Loucy (cell line): ENCODE measurements around the gene C12orf56.

Experiments used
- H2AFZ ChIP-seq: fragments of 200-600 bp; sonication (generic); 2 replicates; pipeline ENCODE4 v1.6.0; 2016; ENCODE audit warnings: antibody characterized with exemption, mild to moderate bottlenecking, low read length, moderate library complexity
- H3F3A ChIP-seq: fragments of 200-600 bp; 2 replicates; pipeline ENCODE4 v1.6.0; 2016; ENCODE audit warnings: antibody characterized with exemption, low read depth, mild to moderate bottlenecking
- H3K27me3 ChIP-seq: fragments of 200-600 bp; sonication (generic); 2 replicates; pipeline ENCODE4 v1.6.1; 2014; ENCODE audit warnings: low read length, mild to moderate bottlenecking; ENCODE audit not compliant: insufficient read depth, poor library complexity, severe bottlenecking
- H3K36me3 ChIP-seq: fragments of 200-600 bp; sonication (generic); 2 replicates; pipeline ENCODE4 v1.6.1; 2016; ENCODE audit warnings: low read length; ENCODE audit not compliant: insufficient read depth
- H3K4me1 ChIP-seq: fragments of 200-600 bp; sonication (generic); 2 replicates; pipeline ENCODE4 v1.5.1; 2014; ENCODE audit warnings: low read length, mild to moderate bottlenecking; ENCODE audit not compliant: insufficient read depth, poor library complexity, severe bottlenecking
- H3K4me2 ChIP-seq: fragments of 200-600 bp; sonication (generic); 2 replicates; pipeline ENCODE4 v1.6.0; 2014; ENCODE audit warnings: antibody characterized with exemption, low read length, low read depth, mild to moderate bottlenecking; ENCODE audit not compliant: poor library complexity, severe bottlenecking
- H3K4me3 ChIP-seq: fragments of 200-600 bp; sonication (generic); 2 replicates; pipeline ENCODE4 v1.5.1; 2014; ENCODE audit warnings: low read length, mild to moderate bottlenecking, mixed read lengths; ENCODE audit not compliant: poor library complexity, severe bottlenecking
- H3K79me2 ChIP-seq: fragments of 200-600 bp; sonication (generic); 2 replicates; pipeline ENCODE4 v1.6.1; 2014; ENCODE audit warnings: low read length; ENCODE audit not compliant: insufficient read depth
- H3K9ac ChIP-seq: fragments of 200-600 bp; sonication (generic); 2 replicates; pipeline ENCODE4 v1.6.0; 2014; ENCODE audit warnings: mild to moderate bottlenecking, low read depth, low read length, moderate library complexity; ENCODE audit not compliant: poor library complexity, severe bottlenecking
- H3K9me2 ChIP-seq: fragments of 200-600 bp; sonication (generic); replicated peaks from 2 replicates; pipeline ENCODE4 v1.6.1; 2016; ENCODE audit warnings: low read depth, low read length, mixed read lengths
- H3K9me3 ChIP-seq: fragments of 200-600 bp; sonication (generic); 2 replicates; pipeline ENCODE4 v1.6.1; 2014; ENCODE audit warnings: mild to moderate bottlenecking, antibody characterized with exemption, low read length, low read depth; ENCODE audit not compliant: insufficient read depth
- H4K20me1 ChIP-seq: fragments of 200-600 bp; sonication (generic); 2 replicates; pipeline ENCODE4 v1.6.0; 2014; ENCODE audit warnings: antibody characterized with exemption, low read length, mild to moderate bottlenecking; ENCODE audit not compliant: insufficient read depth, poor library complexity, severe bottlenecking
- EZH2phosphoT487 ChIP-seq: fragments of 200-600 bp; IDR thresholded peaks from 2 replicates; pipeline ENCODE4 v1.6.1; 2018; ENCODE audit warnings: antibody characterized with exemption, mild to moderate bottlenecking, moderate library complexity, borderline replicate concordance
- TF ChIP-seq, protein P1 (sequence below): fragments of 200-600 bp; sonication (generic); conservative IDR thresholded peaks from 2 replicates; pipeline ENCODE4 v1.5.1; 2014; ENCODE audit warnings: mild to moderate bottlenecking, antibody characterized with exemption, low read length

Gene C12orf56

DNA sequence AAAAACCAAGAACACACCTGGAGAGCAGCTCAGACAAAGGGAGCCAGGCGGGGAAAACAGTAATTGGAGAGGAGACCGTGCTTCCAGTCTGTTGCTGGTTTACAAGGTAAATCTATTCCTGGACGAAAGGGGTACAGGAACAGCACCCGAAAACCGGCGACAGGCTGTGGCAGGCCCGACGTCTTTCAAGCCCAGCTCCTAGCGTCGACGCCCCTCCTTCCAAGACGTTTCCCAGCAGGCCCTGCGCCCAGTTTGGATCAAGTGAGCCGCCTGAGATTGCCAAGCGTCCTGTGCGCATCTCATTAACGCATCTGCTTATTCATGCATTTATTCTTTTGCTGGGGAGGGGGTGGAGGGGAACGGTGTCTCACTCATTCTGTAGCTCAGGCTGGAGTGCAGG lies 1.4 kb downstream of the C12orf56 start:
- no peaks in the 10 kb centered on the region for H3K27me3 ChIP-seq
- no peak overlapping the region for H3K4me3 ChIP-seq
- H4K20me1 ChIP-seq, result no peaks in the 10 kb centered on the region
- H3K9me2 ChIP-seq, result no peaks in the 10 kb centered on the region
- H3K79me2 ChIP-seq, result no peaks in the 10 kb centered on the region
- no peaks in the 10 kb centered on the region for H3F3A ChIP-seq
- H3K4me2 ChIP-seq, result no peak overlapping the region
- no peaks in the 10 kb centered on the region for H3K9me3 ChIP-seq
- no peak for TF ChIP-seq EZH2phosphoT487
- TF ChIP-seq, protein P1, sequence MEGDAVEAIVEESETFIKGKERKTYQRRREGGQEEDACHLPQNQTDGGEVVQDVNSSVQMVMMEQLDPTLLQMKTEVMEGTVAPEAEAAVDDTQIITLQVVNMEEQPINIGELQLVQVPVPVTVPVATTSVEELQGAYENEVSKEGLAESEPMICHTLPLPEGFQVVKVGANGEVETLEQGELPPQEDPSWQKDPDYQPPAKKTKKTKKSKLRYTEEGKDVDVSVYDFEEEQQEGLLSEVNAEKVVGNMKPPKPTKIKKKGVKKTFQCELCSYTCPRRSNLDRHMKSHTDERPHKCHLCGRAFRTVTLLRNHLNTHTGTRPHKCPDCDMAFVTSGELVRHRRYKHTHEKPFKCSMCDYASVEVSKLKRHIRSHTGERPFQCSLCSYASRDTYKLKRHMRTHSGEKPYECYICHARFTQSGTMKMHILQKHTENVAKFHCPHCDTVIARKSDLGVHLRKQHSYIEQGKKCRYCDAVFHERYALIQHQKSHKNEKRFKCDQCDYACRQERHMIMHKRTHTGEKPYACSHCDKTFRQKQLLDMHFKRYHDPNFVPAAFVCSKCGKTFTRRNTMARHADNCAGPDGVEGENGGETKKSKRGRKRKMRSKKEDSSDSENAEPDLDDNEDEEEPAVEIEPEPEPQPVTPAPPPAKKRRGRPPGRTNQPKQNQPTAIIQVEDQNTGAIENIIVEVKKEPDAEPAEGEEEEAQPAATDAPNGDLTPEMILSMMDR, result no peak
- H2AFZ ChIP-seq, result no peak overlapping the region
- H3K9ac ChIP-seq, result no peak overlapping the region
- no peaks in the 10 kb centered on the region for H3K36me3 ChIP-seq
- no peaks in the 10 kb centered on the region for H3K4me1 ChIP-seq

DNA sequence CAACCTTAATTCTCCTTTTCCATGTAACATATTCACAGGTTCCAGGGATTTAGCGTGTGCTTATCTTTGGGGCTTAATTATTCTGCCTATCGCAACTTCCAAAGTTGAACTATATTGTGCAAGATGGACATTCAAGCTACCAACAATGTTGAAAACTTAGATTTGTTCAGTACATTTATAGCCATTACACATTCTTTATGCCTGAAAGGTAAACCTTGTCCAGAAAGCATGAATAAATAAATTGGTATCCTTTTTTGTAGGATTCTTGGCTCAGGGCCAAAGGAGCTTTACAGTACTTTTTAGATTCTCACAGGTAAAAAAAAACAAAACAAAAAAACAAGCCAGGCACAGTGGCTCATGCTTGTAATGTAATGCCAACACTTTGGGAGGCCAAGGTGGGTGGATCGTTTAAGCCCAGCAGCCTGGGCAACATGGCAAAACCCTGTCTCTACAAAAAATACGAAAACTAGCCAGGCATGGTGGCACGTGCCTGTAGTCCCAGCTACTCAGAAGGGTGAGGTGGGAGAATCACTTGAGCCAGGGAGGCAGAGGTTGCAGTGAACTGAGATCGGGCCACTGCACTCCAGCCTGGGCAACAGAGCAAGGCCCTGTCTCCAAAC lies 3.3 kb downstream of the C12orf56 start:
- no peak overlapping the region for H3K4me2 ChIP-seq
- H2AFZ ChIP-seq, result no peak overlapping the region
- TF ChIP-seq, protein P1, result no peak
- no peak for TF ChIP-seq EZH2phosphoT487
- H3K36me3 ChIP-seq, result no peaks in the 10 kb centered on the region
- H3F3A ChIP-seq, result no peaks in the 10 kb centered on the region
- no peaks in the 10 kb centered on the region for H3K79me2 ChIP-seq
- H3K9me2 ChIP-seq, result no peaks in the 10 kb centered on the region
- H3K9ac ChIP-seq, result no peak overlapping the region
- H3K4me3 ChIP-seq, result no peak overlapping the region
- no peaks in the 10 kb centered on the region for H3K4me1 ChIP-seq
- no peaks in the 10 kb centered on the region for H3K27me3 ChIP-seq
- no peaks in the 10 kb centered on the region for H3K9me3 ChIP-seq
- H4K20me1 ChIP-seq, result no peaks in the 10 kb centered on the region

DNA sequence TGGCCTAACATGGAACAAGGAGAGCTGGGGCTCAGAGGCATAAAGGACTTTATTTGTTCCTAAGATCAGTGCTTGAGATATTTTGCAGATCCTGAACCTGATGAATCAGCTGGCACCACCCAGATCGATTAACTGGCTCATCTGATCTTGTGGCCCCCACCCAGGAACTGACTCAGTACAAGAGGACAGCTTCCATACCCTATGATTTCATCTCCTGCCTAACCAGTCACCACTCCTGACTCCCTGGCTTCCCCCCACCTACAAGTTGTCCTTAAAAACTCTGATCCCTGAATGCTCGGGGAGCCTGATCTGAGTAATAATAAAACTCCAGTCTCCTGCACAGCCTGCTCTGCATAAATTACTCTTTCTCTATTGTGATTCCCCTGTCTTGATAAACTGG lies 5.1 kb downstream of the C12orf56 start:
- TF ChIP-seq, protein P1, result no peak
- TF ChIP-seq EZH2phosphoT487, result no peak
- no peak overlapping the region for H2AFZ ChIP-seq

More for the DNA sequence above, 5.1 kb downstream of the C12orf56 start:
- Histone ChIP-seq H3F3A (no peaks in the 10 kb centered on the region), H3K4me3 (no peak overlapping the region), H3K36me3 (no peaks in the 10 kb centered on the region), H3K9me3 (no peaks in the 10 kb centered on the region), H3K4me1 (no peaks in the 10 kb centered on the region), H3K79me2 (no peaks in the 10 kb centered on the region), H3K27me3 (no peaks in the 10 kb centered on the region), H3K4me2 (no peak overlapping the region), H3K9ac (no peak overlapping the region), H4K20me1 (no peaks in the 10 kb centered on the region), H3K9me2 (no peaks in the 10 kb centered on the region)
